GM12872 (cell line): ENCODE measurements around the gene FAM83E.

Experiments used
- CTCF ChIP-seq: IDR thresholded peaks from 3 replicates; pipeline ENCODE4 v1.5.1; 2011; ENCODE audit warnings: low read depth, mild to moderate bottlenecking, low read length, moderate library complexity; ENCODE audit not compliant: insufficient read depth

Gene FAM83E

GRCh38 chr19:48628486-48629296 is 13.8 kb upstream of the FAM83E start:
- TF ChIP-seq CTCF: no peak

GRCh38 chr19:48627865-48628314 is 13.0 kb upstream of the FAM83E start:
- no peak for TF ChIP-seq CTCF

- no peak for TF ChIP-seq CTCF
Measured at GRCh38 chr19:48627201-48627864, 12.5 kb upstream of the FAM83E start.

GRCh38 chr19:48625891-48626327 is 11.0 kb upstream of the FAM83E start:
- TF ChIP-seq CTCF: no peak

DNA sequence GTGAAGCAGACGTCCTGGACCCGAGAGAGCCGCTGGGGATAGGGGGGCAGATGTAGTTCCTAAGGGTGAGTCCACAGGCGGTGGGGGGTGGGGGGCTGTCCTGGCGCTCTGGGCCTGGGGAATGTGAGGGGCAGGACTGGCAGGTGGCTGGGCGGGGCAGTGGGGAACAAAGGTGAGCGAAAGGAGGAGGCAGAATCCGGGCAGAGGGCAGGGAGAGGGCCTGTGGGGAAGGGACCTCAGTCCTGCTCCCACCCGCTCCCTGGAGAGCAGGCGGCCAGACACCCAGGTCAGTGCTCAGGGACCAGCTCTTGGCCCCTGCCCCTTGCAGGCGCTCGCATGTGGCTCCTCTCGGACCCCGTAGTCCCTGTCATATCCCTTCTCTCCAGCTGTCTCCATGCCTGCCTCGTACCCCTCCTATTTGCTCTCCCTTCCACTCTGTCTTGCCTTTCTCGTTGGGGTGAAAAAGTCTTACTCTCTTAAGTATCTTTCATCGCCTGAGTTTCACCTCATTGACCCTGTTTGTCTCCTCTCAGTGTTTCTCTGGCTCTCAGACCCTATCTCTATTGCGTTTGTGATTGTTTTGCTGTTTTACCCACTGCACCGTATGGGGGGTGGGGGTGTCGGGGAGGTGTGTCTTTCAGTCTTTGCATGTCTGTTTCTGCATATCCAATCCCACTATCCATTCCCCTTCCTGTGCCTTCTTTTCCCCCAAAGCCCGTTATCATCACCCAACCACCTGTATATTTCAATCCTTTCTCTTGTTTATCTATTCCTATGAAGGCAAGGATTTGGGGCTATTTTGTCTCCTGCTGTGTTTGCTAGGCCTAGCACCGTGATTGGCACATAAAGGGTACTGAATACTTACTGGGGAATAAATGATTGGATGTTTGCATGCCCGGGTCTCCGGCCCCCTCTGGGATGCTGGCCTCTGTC is 10.2 kb upstream of the FAM83E start:
- no peak for TF ChIP-seq CTCF

- TF ChIP-seq CTCF: no peak
Measured at GRCh38 chr19:48624067-48624594, 9.3 kb upstream of the FAM83E start.

- no peak for TF ChIP-seq CTCF
Measured at GRCh38 chr19:48623556-48624066, 8.7 kb upstream of the FAM83E start.
